Endothelial cell (in vitro differentiated cells): ENCODE data around the gene SLC15A4. TPM values are rescaled to one million over a fixed set of nuclear protein-coding genes. Genes with fewer than 3 reads are reported as not detected.
A peak's percentile ranks its signal among the peaks of the same experiment; 100 is the strongest.

Source experiments
- DNase-seq: peaks from one replicate; pipeline ENCODE4 v3.0.0; 2021; ENCODE audit warnings: low spot score
- H3K27ac Mint-ChIP-seq: one replicate; pipeline ENCODE4 v1.8.0; 2021; ENCODE audit warnings: mixed read lengths, inconsistent platforms; ENCODE audit not compliant: unreplicated experiment
- H3K27me3 Mint-ChIP-seq: one replicate; pipeline ENCODE4 v1.8.0; 2021; ENCODE audit warnings: mild to moderate bottlenecking, moderate library complexity, mixed read lengths, inconsistent platforms; ENCODE audit not compliant: unreplicated experiment
- H3K36me3 Mint-ChIP-seq: one replicate; pipeline ENCODE4 v1.8.0; 2021; ENCODE audit warnings: mild to moderate bottlenecking, low read depth, mixed read lengths, inconsistent platforms; ENCODE audit not compliant: unreplicated experiment
- H3K4me1 Mint-ChIP-seq: one replicate; pipeline ENCODE4 v1.8.0; 2021; ENCODE audit warnings: mild to moderate bottlenecking, mixed read lengths, inconsistent platforms; ENCODE audit not compliant: unreplicated experiment
- H3K4me3 Mint-ChIP-seq: one replicate; pipeline ENCODE4 v1.8.0; 2021; ENCODE audit warnings: mild to moderate bottlenecking, mixed read lengths, inconsistent platforms; ENCODE audit not compliant: unreplicated experiment
- H3K9me3 Mint-ChIP-seq: one replicate; pipeline ENCODE4 v1.8.0; 2021; ENCODE audit warnings: mixed read lengths, inconsistent platforms; ENCODE audit not compliant: unreplicated experiment
- CTCF ChIP-seq: fragments of 200-600 bp; sonication (generic); IDR thresholded peaks from one replicate; pipeline ENCODE4 v1.5.0; 2021; ENCODE audit warnings: antibody characterized with exemption; ENCODE audit not compliant: unreplicated experiment
- total RNA-seq: library from RNA; stranded (reverse); fragmentation: NEBNext Ultra II Directional; extraction: Animal tissue kit (Norgen Biotek cat#: 25700); gene quantifications from one replicate; pipeline ENCODE4 v1.2.1, GENCODE V29; 2021; ENCODE audit not compliant: unreplicated experiment

Gene SLC15A4
- total RNA-seq, 1 donor from 2014 or later, result 8.1 TPM

- Mint-ChIP-seq H3K36me3 (no peaks in the 10 kb centered on the region), H3K4me1 (peaks cover 2% of the 10 kb centered on the region), H3K27ac (no peak overlapping the region), H3K4me3 (no peak overlapping the region), H3K9me3 (peaks cover 5% of the 10 kb centered on the region), H3K27me3 (peaks cover 10% of the 10 kb centered on the region)
- no peak for TF ChIP-seq CTCF
- no peak for DNase-seq
Observed at GRCh38 chr12:128857133-128857763, 33.5 kb upstream of the SLC15A4 start.

GRCh38 chr12:128856791-128857078 is 33.0 kb upstream of the SLC15A4 start:
- Mint-ChIP-seq H3K9me3 (peaks cover 5% of the 10 kb centered on the region), H3K27ac (no peak overlapping the region), H3K27me3 (peaks cover 13% of the 10 kb centered on the region), H3K4me3 (no peak overlapping the region), H3K4me1 (peaks cover 2% of the 10 kb centered on the region), H3K36me3 (no peaks in the 10 kb centered on the region)
- TF ChIP-seq CTCF, result no peak
- DNase-seq, result no peak

GRCh38 chr12:128856035-128856790 is 32.5 kb upstream of the SLC15A4 start:
- no peak overlapping the region for H3K27ac Mint-ChIP-seq
- H3K9me3 Mint-ChIP-seq, result peaks cover 5% of the 10 kb centered on the region
- H3K36me3 Mint-ChIP-seq, result no peaks in the 10 kb centered on the region
- DNase-seq, result no peak
- peaks cover 13% of the 10 kb centered on the region for H3K27me3 Mint-ChIP-seq
- no peak for TF ChIP-seq CTCF
- no peak overlapping the region for H3K4me3 Mint-ChIP-seq
- H3K4me1 Mint-ChIP-seq, result peaks cover 2% of the 10 kb centered on the region

GRCh38 chr12:128853600-128854197 is 29.9 kb upstream of the SLC15A4 start:
- H3K27ac Mint-ChIP-seq, result no peak overlapping the region
- no peaks in the 10 kb centered on the region for H3K4me1 Mint-ChIP-seq
- peak overlapping the region; percentile 80 for H3K4me3 Mint-ChIP-seq
- TF ChIP-seq CTCF, result no peak
- H3K9me3 Mint-ChIP-seq, result no peaks in the 10 kb centered on the region
- H3K27me3 Mint-ChIP-seq, result peaks cover 13% of the 10 kb centered on the region
- H3K36me3 Mint-ChIP-seq, result no peaks in the 10 kb centered on the region
- DNase-seq, result peak; percentile 10
